NCI-H82 treated with DMSO at 0.1 percent for 48 hours (cell line): ENCODE data around the gene ATG10.
"Not testable (repeated sequence)": the region's sequence is repeated elsewhere in the genome, so short reads cannot be mapped to it uniquely, and the experiment has no call there.

ENCODE experiments used
- DNase-seq: peaks from one replicate; lab custom pipeline; 2025; ENCODE audit not compliant: unreplicated experiment; lab: John Stamatoyannopoulos, UW

ATG10 gene

GRCh38 chr5:82273426-82273825, 301.6 kb downstream of the ATG10 start:
- not testable (repeated sequence) for DNase-seq

GRCh38 chr5:82274343-82275211, 302.8 kb downstream of the ATG10 start:
- DNase-seq: no peak

GRCh38 chr5:82275216-82275664, 303.4 kb downstream of the ATG10 start:
- DNase-seq: no peak

- no peak for DNase-seq
These were observed 305.2 kb downstream of the ATG10 start for GRCh38 chr5:82276800-82277612.

GRCh38 chr5:82277613-82277986, 305.8 kb downstream of the ATG10 start:
- DNase-seq: no peak

GRCh38 chr5:82277987-82278710, 306.3 kb downstream of the ATG10 start, which contains the start of gene RPS23:
Gene RPS23 (minus strand): TSS chr5:82278354. CDS start chr5:82278323, 31 bp downstream.
- DNase-seq: peak; percentile 72

- DNase-seq: no peak
These were observed 307.0 kb downstream of the ATG10 start for GRCh38 chr5:82278711-82279370.

- no peak for DNase-seq
These were observed 312.1 kb downstream of the ATG10 start for GRCh38 chr5:82283893-82284292.

GRCh38 chr5:82285206-82285605, 313.4 kb downstream of the ATG10 start:
- DNase-seq: no peak

- DNase-seq: no peak
These were observed 315.8 kb downstream of the ATG10 start for GRCh38 chr5:82287625-82288024.

GRCh38 chr5:82290005-82290404, 318.2 kb downstream of the ATG10 start:
- DNase-seq: no peak

- no peak for DNase-seq
These were observed 319.1 kb downstream of the ATG10 start for GRCh38 chr5:82290908-82291307.

- no peak for DNase-seq
These were observed 319.6 kb downstream of the ATG10 start for GRCh38 chr5:82291420-82291819.

- no peak for DNase-seq
These were observed 323.3 kb downstream of the ATG10 start for GRCh38 chr5:82295144-82295543.

- no peak for DNase-seq
These were observed 324.2 kb downstream of the ATG10 start for GRCh38 chr5:82295959-82296531.

GRCh38 chr5:82296929-82297328, 325.1 kb downstream of the ATG10 start:
- no peak for DNase-seq

- DNase-seq: no peak
These were observed 325.9 kb downstream of the ATG10 start for GRCh38 chr5:82297711-82298110.

GRCh38 chr5:82298668-82299067, 326.8 kb downstream of the ATG10 start:
- no peak for DNase-seq

GRCh38 chr5:82301190-82301589, 329.4 kb downstream of the ATG10 start:
- DNase-seq: no peak
